Suppressor macrophage (primary cell): ENCODE measurements around the gene UBAC1.
A peak's percentile ranks its signal among the peaks of the same experiment; 100 is the strongest.

ENCODE experiments used
- DNase-seq, 4 experiments: peaks; one replicate each; pipeline ENCODE4 v3.0.0-alpha.2; 2020 to 2022
- total RNA-seq, 17 experiments: gene quantifications; one replicate each; lab custom pipeline; 2026; ENCODE audit warnings: mixed read lengths in 6 of 17, inconsistent platforms in 3 of 17; lab: John Stamatoyannopoulos, UW

The UBAC1 gene
- 10.7 to 97.3 (median 64.1) reads per million in 17 experiments for total RNA-seq

DNA sequence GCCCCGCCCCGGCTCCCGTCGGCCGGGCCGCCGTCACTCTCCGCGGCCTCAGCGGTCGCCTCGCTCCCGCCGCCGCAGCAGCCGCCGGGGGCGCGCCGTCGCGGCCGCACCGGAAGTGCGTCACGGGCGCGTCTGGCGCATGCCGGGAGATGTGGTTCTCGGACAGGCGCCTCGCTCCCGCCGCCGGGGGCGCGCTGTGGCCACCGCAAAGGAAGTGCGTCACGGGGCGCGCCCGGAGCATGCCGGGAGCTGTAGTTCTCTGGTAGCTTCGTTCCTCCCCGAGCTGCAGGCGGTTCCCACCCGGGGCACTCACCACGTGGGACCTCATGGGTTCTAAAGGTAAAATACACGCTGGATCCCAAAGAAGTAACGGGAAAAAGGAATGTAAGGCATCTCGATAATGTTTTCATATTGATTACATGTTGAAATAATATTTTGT lies at the start of gene UBAC1:
UBAC1 (minus strand) TSS at position 97 of the 439 bp plus-strand sequence. CDS start 211 bp downstream, outside the sequence.
- peak; percentile 98 to 99 (median 98) for DNase-seq

- no peak for DNase-seq
Measured at GRCh38 chr9:136010615-136011361, 49.6 kb upstream of the UBAC1 start.

DNA sequence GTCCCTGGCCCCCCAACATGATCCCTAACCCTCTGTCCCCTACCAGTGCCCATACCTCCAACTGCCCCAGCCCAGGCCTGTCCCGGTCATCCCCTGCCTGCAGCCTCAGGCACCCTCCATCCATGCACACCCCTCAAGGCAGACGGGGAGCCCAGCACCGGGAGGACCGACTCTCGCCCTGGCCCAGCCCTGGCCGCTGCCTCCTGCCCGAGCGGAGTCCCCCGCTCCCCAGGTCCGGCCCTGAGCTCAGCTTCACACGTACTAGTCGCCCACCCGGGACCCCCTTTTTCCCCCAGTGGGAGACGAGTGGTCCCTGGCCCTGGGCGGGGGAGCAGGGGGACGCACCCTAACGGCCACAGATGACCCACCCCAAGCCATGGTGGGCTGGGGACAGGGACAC lies 49.0 kb upstream of the UBAC1 start:
- DNase-seq, result no peak

- DNase-seq, result no peak
Measured at GRCh38 chr9:136009516-136009915, 48.3 kb upstream of the UBAC1 start.

GRCh38 chr9:136008693-136008997 lies 47.5 kb upstream of the UBAC1 start:
- no peak for DNase-seq

GRCh38 chr9:136007934-136008692 lies 46.9 kb upstream of the UBAC1 start:
- DNase-seq, result no peak

DNA sequence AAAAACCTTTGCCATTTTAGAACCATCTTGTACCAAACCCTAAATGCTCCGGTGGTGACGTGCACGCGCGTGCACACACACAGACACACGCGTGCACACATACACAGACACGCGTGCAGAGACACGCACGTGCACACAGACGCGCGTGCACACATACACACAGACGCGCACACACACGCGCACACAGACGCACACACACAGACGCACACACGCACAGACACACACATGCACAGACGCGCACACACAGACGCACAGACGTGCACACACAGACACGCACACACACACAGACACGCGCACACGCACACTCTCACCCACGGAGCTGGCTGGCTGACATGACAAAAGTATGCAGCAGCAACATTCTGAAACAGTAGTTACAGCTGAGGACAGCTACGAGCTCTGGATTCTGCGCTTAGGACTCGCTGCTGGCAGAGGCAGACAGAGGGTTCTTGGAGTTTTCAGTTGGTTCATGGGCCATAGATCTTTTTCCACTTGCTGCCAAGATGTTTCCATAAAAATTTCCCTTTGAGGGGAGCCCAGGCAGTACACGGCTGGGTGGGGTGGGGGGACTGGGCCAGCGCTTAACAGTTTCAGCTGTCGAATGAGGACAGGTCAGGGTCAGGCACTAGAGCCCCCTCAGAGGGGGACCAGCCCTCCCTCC lies 46.2 kb upstream of the UBAC1 start:
- DNase-seq, result no peak

GRCh38 chr9:136006169-136006568 lies 45.0 kb upstream of the UBAC1 start:
- no peak for DNase-seq

DNA sequence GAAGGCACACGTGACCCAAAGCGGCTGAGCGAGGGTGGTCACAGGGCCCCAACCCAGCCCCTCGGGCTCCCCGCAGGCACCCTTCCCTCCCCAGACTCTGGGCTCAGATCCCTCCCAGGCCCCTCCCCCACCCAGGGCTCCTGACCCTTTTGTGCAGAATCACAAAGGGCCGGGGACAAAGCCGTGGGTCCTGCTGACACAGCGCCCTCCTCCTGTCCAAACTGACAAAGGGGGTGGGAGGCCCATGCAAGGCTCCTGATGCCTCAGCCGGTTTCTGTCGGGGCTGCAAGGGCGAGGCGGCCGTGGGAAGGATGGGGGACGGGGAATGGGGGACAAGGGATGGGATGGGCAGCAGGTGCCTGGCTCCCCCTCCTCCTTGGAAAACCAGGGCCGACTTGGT lies 43.5 kb upstream of the UBAC1 start:
- no peak for DNase-seq

- no peak for DNase-seq
Measured at GRCh38 chr9:136004219-136004618, 43.0 kb upstream of the UBAC1 start.

DNA sequence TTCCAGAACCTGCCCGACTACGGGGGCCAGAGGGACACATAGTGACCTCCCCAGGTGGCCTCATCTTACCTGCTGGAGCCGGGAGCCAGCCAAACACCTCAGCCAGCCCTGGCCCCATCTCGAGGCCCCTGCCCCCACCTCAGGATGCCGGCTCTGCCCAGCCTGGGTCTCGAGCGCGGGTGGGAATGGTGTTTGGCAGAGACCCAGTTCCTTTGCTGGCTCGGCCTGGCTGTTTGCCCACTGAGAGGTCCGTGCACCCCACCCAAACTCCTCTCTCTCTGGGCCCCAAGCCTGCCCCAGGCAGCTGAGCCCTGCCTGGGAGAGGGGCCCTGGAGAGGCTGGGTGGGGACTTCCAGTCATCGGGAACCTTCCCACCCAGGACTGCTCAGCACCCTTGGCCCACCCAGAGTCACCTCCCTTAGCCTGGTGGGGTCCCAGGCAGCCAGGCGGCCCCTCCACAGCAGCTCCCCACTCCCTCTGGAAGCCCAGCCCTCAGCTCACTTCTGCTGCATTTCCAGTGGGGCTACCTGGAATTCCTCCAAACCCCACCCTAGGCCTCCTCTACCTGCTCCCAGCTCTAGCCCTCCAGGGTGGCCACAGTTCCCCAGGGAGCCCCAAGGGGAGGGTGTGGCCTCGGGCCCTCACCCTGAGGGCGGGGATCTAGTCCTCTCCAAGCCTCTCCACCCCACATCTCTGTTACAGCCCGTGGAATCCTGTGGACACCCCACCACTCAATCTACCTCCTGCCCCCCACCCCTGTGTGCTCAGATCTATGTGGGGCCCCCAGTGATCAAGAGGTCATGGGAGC lies 42.4 kb upstream of the UBAC1 start:
- no peak for DNase-seq

- DNase-seq, result no peak
Measured at GRCh38 chr9:136002881-136003280, 41.7 kb upstream of the UBAC1 start.

DNA sequence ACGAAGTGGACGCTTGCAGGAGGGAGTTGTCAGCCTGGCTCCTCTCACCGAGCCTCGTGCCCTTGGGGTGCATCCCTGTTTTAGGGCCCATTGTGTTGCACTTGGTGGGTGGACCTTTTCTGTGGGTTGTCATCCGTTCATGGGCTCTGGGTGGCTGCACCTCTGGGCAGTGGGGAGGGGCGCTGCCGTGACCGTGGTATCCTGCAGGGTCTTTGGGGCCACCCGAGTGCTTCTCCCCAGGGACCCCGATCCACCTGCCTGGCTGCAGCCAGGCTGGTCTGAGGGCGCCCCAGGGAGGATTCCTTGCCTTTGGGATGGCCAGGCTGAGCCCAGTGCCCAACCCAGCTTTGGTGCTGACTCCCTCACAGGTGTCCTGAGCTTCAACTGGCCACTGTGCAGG lies 41.0 kb upstream of the UBAC1 start:
- DNase-seq, result no peak

DNA sequence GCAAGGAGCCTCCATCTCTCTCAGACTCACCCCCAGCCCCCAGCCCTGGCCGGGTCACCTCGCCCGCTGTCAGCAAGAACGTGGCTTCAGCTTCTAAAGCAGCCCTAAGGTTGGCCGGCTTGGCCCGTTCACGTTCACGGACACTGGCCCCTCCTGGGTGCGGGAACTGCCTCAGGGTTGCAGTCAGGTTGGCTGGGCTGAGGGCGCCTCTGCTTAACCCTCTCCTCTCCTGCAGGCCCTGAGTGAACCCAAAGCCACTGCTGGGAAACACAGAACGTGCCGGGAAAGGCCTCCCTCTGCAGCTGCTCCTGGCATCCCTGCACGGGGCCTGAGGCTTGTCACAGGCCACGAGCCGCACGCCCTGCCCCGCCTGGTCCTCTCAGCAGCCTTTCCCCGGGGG lies 40.1 kb upstream of the UBAC1 start:
- DNase-seq, result no peak

DNA sequence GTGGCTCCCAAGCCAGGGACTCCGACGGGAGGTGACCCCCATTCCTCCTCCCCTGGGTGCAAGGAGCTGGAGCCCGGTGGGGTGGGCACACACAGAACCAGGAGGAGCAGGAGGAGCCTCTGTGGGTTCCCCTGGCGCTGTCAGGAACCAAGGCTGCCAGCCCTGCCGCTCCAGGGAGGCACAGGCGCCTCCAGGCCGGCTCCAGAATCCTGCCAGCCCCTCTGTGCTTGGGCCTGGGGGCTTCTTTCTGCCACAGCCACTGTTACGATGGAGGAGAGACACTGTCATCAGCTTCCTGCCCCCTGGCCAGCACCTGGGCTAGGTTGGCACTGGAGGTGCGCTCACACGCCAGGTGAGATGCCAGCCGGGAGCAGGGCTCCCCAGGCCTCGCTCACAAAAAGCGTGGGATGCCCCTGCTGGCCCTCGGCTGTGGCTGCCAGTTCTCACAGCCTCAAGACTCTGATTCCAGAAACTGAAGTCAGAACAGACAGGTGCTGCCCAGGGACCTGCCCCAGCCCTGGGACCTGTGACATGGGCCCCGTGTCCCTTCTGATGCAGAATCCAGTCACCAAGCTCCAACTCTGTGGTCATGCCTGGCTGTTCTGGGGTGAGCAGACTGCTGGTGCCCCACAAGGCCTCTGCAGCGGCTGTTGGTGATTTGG lies 37.4 kb upstream of the UBAC1 start:
- no peak for DNase-seq

GRCh38 chr9:135998016-135998380 lies 36.8 kb upstream of the UBAC1 start:
- DNase-seq, result no peak

GRCh38 chr9:135997090-135998015 lies 36.2 kb upstream of the UBAC1 start:
- peak in 2 of 4 experiments; percentile 25 to 54 for DNase-seq

- DNase-seq, result no peak
Measured at GRCh38 chr9:135995816-135996215, 34.6 kb upstream of the UBAC1 start.

GRCh38 chr9:135994501-135995192 lies 33.5 kb upstream of the UBAC1 start:
- peak in 3 of 4 experiments; percentile 14 to 37 (median 33) for DNase-seq

DNA sequence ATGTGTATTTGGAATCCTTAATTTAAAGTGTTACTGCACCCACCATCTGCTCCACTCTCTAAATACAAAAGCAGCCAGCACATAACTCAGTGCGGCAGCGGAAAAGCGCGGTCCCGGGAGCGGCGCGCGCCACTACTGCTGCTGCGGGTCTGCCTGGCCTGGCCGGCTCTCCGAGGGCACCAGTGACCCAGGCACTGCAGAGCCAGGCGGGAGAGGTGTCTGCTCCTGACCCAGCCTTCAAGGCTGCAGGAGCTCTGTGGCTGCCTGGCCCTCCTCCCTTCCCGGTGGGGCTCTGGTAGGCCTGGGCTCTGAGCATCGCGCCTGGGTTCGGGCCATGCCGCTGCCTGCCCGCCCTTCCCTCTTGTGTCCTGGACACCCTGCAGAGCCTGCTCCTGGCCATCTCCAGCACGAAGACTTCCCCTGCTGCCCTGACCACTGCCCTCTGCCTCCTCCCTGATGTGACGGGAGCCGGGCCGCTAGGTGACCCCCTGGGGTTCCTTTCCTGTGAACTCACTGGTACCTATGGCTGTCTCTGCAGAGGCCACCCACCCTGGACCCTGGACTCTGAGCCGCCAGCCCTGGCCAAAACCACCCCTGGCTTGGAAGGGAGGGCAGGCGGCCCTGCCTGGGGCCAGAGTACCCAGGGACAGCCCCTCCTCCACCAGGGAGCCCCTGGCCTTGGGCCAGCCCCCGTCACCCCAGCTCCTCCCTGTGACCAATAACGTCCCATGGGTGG lies 32.8 kb upstream of the UBAC1 start:
- no peak for DNase-seq
